Stimulated activated CD4-positive, alpha-beta T cell treated with anti-CD3 and anti-CD28 coated beads, Interleukin-2, amount 100 ng/mL, for 4 hours (primary cell): ENCODE measurements around the gene MAP1LC3B.

Experiments
- DNase-seq: peaks from one replicate; pipeline ENCODE4 v3.0.0-alpha.2; 2020; ENCODE audit warnings: low read depth

Gene MAP1LC3B

DNA sequence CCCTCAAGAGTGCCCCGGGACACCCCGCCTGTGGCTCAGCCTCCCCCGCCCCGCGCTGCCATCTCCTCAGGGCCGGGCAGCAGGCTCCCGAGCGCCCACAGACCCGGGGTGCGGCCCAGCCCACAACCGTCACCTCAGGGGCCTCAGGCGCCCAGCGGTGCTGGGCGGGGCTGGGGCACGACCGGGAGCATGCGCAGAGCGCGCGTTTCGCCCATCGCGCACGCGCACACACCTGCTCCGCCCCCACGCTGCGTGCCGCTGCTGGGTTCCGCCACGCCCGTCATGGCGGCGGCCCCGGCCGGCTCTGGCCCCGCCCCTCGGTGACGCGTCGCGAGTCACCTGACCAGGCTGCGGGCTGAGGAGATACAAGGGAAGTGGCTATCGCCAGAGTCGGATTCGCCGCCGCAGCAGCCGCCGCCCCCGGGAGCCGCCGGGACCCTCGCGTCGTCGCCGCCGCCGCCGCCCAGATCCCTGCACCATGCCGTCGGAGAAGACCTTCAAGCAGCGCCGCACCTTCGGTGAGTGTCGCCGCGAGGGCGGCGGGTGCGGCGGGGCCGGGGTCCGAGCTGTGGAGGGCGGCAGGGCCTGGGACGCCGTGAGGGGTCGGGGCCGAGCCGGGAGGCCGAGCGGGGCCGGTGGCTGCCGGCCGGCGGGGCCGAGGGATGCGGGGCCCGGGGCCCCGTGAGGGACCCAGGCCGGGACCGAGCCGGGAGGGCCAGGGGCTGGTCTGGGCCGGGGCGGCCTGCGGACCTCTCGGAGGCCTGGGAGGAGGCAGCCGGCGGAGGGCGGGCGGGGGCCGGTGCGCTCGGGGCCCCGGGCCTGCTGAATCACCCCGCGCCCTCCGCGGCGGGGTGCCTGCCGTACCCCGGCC, at the start of gene MAP1LC3B:
Gene MAP1LC3B, plus strand, starts transcription at position 387 of the 871 bp plus-strand sequence. Its CDS starts 92 bp downstream, at position 479.
- peak; percentile 94 for DNase-seq

DNA sequence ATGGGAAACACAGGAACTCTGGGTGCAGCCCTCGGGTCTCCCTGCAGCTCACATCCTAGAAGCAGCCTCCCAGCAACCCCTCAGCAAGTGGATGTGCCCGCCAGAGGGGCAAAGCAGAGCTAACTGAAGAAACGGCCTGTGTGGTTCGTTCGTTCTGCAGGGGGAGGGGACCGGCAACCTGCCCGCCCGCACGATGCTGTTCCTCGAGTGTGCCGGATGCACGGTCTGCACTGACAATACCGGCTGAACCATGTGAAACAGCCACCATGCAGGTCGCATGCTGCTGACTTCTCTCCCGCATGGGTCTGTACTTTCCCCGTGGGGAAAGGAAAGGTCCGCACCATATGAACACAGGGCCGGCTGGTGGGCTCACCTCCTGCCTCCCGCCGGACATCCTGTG, 49.6 kb upstream of the MAP1LC3B start:
- DNase-seq = no peak

- no peak for DNase-seq
Observed at GRCh38 chr16:87342978-87343752, 49.0 kb upstream of the MAP1LC3B start.

GRCh38 chr16:87343753-87344050, 48.4 kb upstream of the MAP1LC3B start:
- DNase-seq = no peak

GRCh38 chr16:87344165-87344930, 47.8 kb upstream of the MAP1LC3B start:
- no peak for DNase-seq

- peak; percentile 38 for DNase-seq
Observed at GRCh38 chr16:87344931-87345631, 47.1 kb upstream of the MAP1LC3B start.

- DNase-seq = no peak
Observed at GRCh38 chr16:87345726-87346424, 46.3 kb upstream of the MAP1LC3B start.

GRCh38 chr16:87346517-87347060, 45.5 kb upstream of the MAP1LC3B start:
- no peak for DNase-seq

DNA sequence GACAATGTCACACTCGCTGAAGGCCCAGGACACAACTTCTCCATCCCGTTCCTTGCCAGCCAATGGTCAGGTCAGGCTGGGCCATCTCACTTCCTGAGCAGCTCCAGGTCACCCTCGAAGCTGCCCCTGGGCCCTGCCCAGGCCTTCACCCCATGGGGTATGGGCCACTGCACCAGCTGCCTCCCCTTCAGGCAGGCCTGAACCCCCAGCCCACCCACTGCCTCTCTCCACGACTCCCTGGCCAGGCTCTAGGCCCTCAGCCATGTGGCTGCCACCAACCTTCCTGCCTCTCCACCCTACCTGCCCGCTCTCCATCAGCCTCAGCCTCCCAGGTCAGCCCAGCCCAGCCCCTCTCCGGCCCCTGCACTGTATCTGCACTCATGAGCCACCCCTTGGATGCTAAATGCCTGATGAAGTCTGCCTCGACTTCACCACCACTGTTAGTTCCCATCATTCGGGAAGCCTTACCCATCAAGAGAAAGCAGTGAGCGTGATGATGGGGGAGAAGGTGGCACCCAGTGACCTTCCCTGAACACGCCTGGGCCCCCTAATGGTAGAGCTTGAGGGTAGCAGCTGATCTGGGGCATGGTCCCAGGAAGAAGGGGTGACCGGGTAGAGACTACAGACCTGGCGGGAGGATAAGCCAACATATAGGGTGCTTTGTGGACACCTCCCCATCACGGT, 44.1 kb upstream of the MAP1LC3B start:
- no peak for DNase-seq

DNA sequence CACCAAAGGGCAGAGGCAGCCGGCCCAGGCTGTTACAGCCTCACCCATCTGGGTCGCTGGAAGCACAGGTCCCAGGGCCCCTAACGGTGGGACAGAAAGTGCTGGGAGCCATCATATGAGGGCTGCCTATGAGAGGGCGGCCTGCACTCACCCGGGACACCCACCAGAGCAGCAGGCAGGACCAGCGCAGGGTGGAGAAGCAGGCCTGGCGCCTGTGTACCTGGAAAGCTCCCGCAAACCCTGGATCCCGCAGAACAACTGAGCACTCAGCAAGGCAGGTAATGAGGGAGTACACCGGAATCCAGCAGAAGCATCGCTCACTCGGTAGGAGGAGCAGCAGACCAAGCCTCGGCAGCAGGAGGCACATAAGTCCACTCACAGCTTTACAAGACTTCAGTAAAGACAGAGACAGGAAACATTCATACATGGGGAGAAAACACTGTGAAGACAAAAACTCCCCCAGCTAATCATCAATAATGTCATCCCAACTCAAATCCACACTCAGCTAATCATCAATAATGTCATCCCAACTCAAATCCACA, 43.4 kb upstream of the MAP1LC3B start:
- DNase-seq = no peak

- DNase-seq = no peak
Observed at GRCh38 chr16:87350031-87350430, 42.1 kb upstream of the MAP1LC3B start.

- DNase-seq = no peak
Observed at GRCh38 chr16:87350681-87351319, 41.3 kb upstream of the MAP1LC3B start.

DNA sequence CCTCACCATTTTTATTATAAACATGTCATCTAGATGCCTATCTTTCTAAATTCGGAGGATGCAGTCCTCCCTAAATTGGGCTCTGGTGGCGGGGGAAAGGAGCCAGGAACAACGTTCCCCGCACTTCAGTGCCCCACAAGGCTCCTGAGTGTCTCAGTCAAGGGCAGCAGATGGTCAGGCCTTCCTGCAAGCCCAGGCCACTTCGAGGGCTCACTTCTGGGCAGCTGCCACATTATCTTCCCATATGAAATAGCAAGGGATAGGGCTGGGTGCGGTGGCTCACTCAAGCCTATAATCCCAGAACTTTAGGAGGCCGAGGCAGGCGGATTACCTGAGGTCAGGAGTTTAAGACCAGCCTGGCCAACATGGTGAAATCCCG, 40.8 kb upstream of the MAP1LC3B start:
- no peak for DNase-seq

GRCh38 chr16:87352818-87353217, 39.3 kb upstream of the MAP1LC3B start:
- no peak for DNase-seq

DNA sequence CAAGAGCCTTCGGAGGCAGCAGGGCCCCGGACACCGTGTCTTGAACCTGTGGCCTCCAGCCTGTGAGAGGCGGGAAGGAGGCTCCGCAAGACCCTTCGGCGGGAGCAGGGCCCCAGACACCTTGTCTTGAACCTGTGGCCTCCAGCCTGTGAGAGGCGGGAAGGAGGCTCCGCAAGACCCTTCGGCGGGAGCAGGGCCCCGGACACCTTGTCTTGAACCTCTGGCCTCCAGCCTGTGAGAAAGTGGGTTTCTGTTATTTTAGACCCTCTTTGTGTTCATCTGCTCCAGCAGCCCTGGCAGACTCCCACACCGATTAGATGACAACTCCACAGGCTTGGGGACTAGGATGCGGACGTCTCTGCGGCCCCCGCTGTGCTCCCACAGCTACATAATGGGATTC, 38.5 kb upstream of the MAP1LC3B start:
- DNase-seq = no peak

- DNase-seq = no peak
Observed at GRCh38 chr16:87356491-87356853, 35.7 kb upstream of the MAP1LC3B start.

DNA sequence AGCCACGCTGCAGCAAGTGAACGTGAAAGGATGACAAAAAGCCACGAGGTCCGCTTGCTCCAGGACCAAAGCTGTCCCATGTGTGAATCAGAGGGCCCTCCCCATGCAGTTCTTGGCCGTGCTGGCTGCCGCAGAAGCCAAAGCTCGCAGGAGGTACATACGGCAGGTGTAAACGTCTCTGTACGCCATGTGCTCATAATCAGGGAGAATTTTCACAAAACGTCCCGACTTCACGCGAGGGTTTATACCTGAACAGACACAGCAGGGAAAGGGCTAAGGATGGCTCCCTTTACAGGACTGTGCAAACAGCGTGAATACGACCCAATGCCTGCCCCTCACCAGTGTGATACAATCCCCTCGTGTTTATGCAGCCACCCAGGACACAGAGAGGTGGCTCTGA, 33.9 kb upstream of the MAP1LC3B start:
- no peak for DNase-seq

DNA sequence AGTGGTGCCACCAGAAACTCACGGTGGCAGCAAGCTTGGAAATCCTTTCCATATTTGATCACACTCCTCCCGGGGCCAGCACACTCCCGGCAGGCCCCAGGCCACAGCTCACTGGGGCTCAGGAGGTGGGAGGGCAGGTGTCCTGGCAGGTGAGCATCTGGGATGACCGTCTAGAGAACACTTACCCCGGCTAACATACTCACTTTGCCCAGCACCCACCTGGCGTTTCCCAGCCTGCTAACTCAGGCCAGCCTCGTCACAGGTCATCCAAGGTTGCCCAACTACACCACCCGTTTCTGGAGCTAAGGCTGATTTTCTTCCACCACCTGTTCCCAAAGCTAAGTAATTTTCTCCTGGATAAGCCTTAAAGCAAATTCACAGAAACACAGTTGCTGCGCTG, 33.4 kb upstream of the MAP1LC3B start:
- DNase-seq = no peak

- no peak for DNase-seq
Observed at GRCh38 chr16:87359121-87359520, 33.0 kb upstream of the MAP1LC3B start.
